ENCODE measurements around the gene SLC6A16. TPM values are rescaled to one million over a fixed set of nuclear protein-coding genes. Genes with fewer than 3 reads are reported as not detected.

The SLC6A16 gene
- total RNA-seq, 1 experiment from 2014 or later: 3.2 TPM

DNA sequence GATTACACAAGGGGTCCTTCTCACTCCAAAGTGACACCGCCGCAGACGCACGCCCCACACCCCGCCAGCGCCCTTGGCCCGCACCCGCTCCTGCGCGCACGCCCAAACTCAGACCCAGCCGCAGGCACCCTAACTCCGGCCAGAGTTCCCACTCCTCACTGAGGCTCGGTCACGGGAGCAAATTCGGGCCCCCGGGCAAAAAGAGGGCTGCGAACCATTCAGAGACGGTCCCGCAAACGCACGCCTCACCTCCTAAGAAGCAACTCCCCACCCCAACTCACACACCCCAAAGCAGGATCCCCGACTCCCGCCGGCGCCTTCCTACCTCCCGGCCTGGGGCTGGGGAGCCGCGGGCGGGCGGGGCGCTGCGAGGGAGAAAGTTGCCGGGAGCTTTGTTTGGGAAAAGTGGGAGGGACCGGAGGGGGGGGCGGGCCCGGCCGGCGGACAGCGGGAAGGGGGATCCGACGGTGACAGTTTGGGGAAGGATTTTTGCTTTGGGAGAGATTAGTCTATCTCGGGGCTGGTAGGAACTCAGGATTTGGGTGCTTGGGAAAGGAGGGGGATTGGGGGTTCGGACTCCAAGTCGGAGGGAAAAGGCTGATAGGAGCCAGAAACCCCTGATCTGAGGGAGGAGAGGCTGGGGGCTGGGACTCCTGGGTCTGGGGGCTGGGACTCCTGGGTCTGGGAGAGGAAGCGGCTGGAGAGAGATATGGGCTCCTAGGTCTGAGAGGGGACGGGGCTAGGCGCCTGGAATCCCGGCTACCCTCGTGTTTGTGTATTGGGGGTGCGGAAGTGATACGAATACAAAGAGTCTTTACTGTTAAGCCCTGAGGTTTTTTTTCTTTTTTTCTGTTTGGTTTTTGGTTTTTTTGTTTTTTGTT lies 37.3 kb upstream of the SLC6A16 start, which contains the start of gene TEAD2:
Gene TEAD2, minus strand, starts transcription at position 369 of the 881 bp plus-strand sequence. CDS start 2,341 bp downstream, outside the sequence.
- H3K27ac Mint-ChIP-seq: peak within 1 kb of the TSS; percentile 97 to 98 (median 98); a peak in 6 of 7 replicates
- peaks cover 19 to 27% (median 23%) of the 10 kb centered on the region in 3 experiments; a peak in 6 of 7 replicates for H3K36me3 Mint-ChIP-seq (ENCODE audit: insufficient read depth in 1 of 3, low read depth in 3 of 3)
- no peaks in the 10 kb centered on the region for H3K9me3 Mint-ChIP-seq
- Histone ChIP-seq H2AFZ (ENCODE audit: low read length) (no peak within 1 kb of the TSS), H3K4ac (ENCODE audit: low read depth, low read length) (peak within 1 kb of the TSS; percentile 100), H2AK5ac (ENCODE audit: insufficient read length, low read length) (no peak within 1 kb of the TSS), H2BK120ac (ENCODE audit: low read depth, low read length, poor library complexity, severe bottlenecking) (peak within 1 kb of the TSS; percentile 94), H3K14ac (ENCODE audit: insufficient read depth, low read length) (peak within 1 kb of the TSS; percentile 98), H3K27ac (ENCODE audit: insufficient read length, low read depth, low read length) (no peak within 1 kb of the TSS), H3K18ac (ENCODE audit: insufficient read length, low read depth, low read length) (peak within 1 kb of the TSS; percentile 99), H2BK5ac (ENCODE audit: insufficient read length, low read length) (peak within 1 kb of the TSS; percentile 58), H2BK12ac (ENCODE audit: insufficient read length, low read depth, low read length) (peak within 1 kb of the TSS; percentile 79), H3T11ph (ENCODE audit: low read length) (peak within 1 kb of the TSS; percentile 93), H3K56ac (ENCODE audit: insufficient read length, low read depth, low read length) (no peak within 1 kb of the TSS), H3K27me3 (ENCODE audit: insufficient read depth, low read length) (no peaks in the 10 kb centered on the region), H3K4me2 (ENCODE audit: insufficient read depth, insufficient read length, low read length) (peak within 1 kb of the TSS; percentile 96), H2BK20ac (ENCODE audit: low read depth, low read length, poor library complexity, severe bottlenecking) (no peak within 1 kb of the TSS), H3K79me2 (ENCODE audit: insufficient read depth, low read length) (peaks cover 6% of the 10 kb centered on the region; the same call in 1 of the 2 replicates), H2BK15ac (ENCODE audit: low read depth, low read length) (no peak within 1 kb of the TSS; the same call in 1 of the 2 replicates), H3K23me2 (ENCODE audit: insufficient read length, low read depth, low read length, poor library complexity, severe bottlenecking) (peaks cover 8% of the 10 kb centered on the region), H3K9me3 (ENCODE audit: control insufficient read depth, low read depth, low read length) (no peaks in the 10 kb centered on the region), H4K5ac (ENCODE audit: insufficient read length, low read depth, low read length) (peak within 1 kb of the TSS; percentile 49), H3K9ac (ENCODE audit: extremely low read depth, insufficient read length, low read length) (peak within 1 kb of the TSS; percentile 96), H3K23ac (ENCODE audit: insufficient read length, low read depth, low read length) (no peak within 1 kb of the TSS), H4K20me1 (ENCODE audit: control insufficient read depth, insufficient read depth, insufficient read length) (no peaks in the 10 kb centered on the region), H4K91ac (ENCODE audit: insufficient read length, low read depth, low read length) (peak within 1 kb of the TSS; percentile 95), H3K4me1 (ENCODE audit: insufficient read depth, low read length) (no peaks in the 10 kb centered on the region; the same call in 1 of the 2 replicates), H4K8ac (replicated peaks; ENCODE audit: insufficient read length, low read depth, low read length) (no peak within 1 kb of the TSS), H3K79me1 (ENCODE audit: insufficient read depth, low read depth, low read length, poor library complexity, severe bottlenecking) (peaks cover 6% of the 10 kb centered on the region)
- no CpG with 5 or more reads among the region's 52 CpGs for WGBS (ENCODE audit: extremely low coverage, insufficient read length, low lambda C conversion rate)
- H3K4me1 Mint-ChIP-seq: peaks cover 4 to 20% of the 10 kb centered on the region in 2 experiments
- no peak within 1 kb of the TSS for H3K4me3 Mint-ChIP-seq
- peak; percentile 81 for DNase-seq
- peaks cover 3% of the 10 kb centered on the region for H3K27me3 Mint-ChIP-seq (ENCODE audit: low read depth)
- TF ChIP-seq CTCF (conservative IDR thresholded peaks at IDR 0.05): no peak
